ENCODE measurements around the gene ARHGAP24.
"Not testable (repeated sequence)": the region's sequence is repeated elsewhere in the genome, so short reads cannot be mapped to it uniquely, and the experiment has no call there.

ARHGAP24 gene

GRCh38 chr4:85482010-85482738 is 7.2 kb downstream of the ARHGAP24 start:
- no peak for DNase-seq (ENCODE audit: extremely low read depth in 1 of 2, low read depth in 1 of 2)

GRCh38 chr4:85486425-85487086 is 11.6 kb downstream of the ARHGAP24 start:
- DNase-seq (ENCODE audit: extremely low read depth in 1 of 2, low read depth in 1 of 2) = no peak

GRCh38 chr4:85488416-85488815 is 13.5 kb downstream of the ARHGAP24 start:
- no peak for DNase-seq (ENCODE audit: extremely low read depth in 1 of 2, low read depth in 1 of 2)

- DNase-seq (ENCODE audit: extremely low read depth in 1 of 2, low read depth in 1 of 2) = no peak
Observed at GRCh38 chr4:85489273-85489981, 14.5 kb downstream of the ARHGAP24 start.

- DNase-seq (ENCODE audit: extremely low read depth in 1 of 2, low read depth in 1 of 2) = no peak
Observed at GRCh38 chr4:85491527-85491926, 16.6 kb downstream of the ARHGAP24 start.

- no peak for DNase-seq (ENCODE audit: extremely low read depth in 1 of 2, low read depth in 1 of 2)
Observed at GRCh38 chr4:85492336-85492735, 17.4 kb downstream of the ARHGAP24 start.

GRCh38 chr4:85495621-85496020 is 20.7 kb downstream of the ARHGAP24 start:
- no peak for DNase-seq (ENCODE audit: extremely low read depth in 1 of 2, low read depth in 1 of 2)

GRCh38 chr4:85496126-85496849 is 21.3 kb downstream of the ARHGAP24 start:
- DNase-seq (ENCODE audit: extremely low read depth in 1 of 2, low read depth in 1 of 2) = no peak

- no peak for DNase-seq (ENCODE audit: extremely low read depth in 1 of 2, low read depth in 1 of 2)
Observed at GRCh38 chr4:85496933-85497332, 22.0 kb downstream of the ARHGAP24 start.

GRCh38 chr4:85498068-85498733 is 23.3 kb downstream of the ARHGAP24 start:
- no peak for DNase-seq (ENCODE audit: extremely low read depth in 1 of 2, low read depth in 1 of 2)

GRCh38 chr4:85499573-85499972 is 24.6 kb downstream of the ARHGAP24 start:
- no peak for DNase-seq (ENCODE audit: extremely low read depth in 1 of 2, low read depth in 1 of 2)

GRCh38 chr4:85500110-85500867 is 25.3 kb downstream of the ARHGAP24 start:
- no peak for DNase-seq (ENCODE audit: extremely low read depth in 1 of 2, low read depth in 1 of 2)

GRCh38 chr4:85501145-85501544 is 26.2 kb downstream of the ARHGAP24 start:
- DNase-seq (ENCODE audit: extremely low read depth in 1 of 2, low read depth in 1 of 2) = not testable (repeated sequence)

GRCh38 chr4:85508654-85509053 is 33.7 kb downstream of the ARHGAP24 start:
- no peak for DNase-seq (ENCODE audit: extremely low read depth in 1 of 2, low read depth in 1 of 2)

- no peak for DNase-seq (ENCODE audit: extremely low read depth in 1 of 2, low read depth in 1 of 2)
Observed at GRCh38 chr4:85509882-85510631, 35.1 kb downstream of the ARHGAP24 start.

GRCh38 chr4:85510632-85510984 is 35.7 kb downstream of the ARHGAP24 start:
- no peak for DNase-seq (ENCODE audit: extremely low read depth in 1 of 2, low read depth in 1 of 2)

- DNase-seq (ENCODE audit: extremely low read depth in 1 of 2, low read depth in 1 of 2) = no peak
Observed at GRCh38 chr4:85512446-85513205, 37.7 kb downstream of the ARHGAP24 start.

GRCh38 chr4:85514117-85514516 is 39.2 kb downstream of the ARHGAP24 start:
- no peak for DNase-seq (ENCODE audit: extremely low read depth in 1 of 2, low read depth in 1 of 2)

GRCh38 chr4:85514783-85515182 is 39.8 kb downstream of the ARHGAP24 start:
- DNase-seq (ENCODE audit: extremely low read depth in 1 of 2, low read depth in 1 of 2) = no peak

Measured in stimulated activated CD8-positive, alpha-beta memory T cell treated with anti-CD3 and anti-CD28 coated beads, Interleukin-7, amount 100 ng/mL, for 48 hours (primary cell).